ENCODE measurements around the gene B9D2. TPM values are rescaled to one million over a fixed set of nuclear protein-coding genes. Genes with fewer than 3 reads are reported as not detected.

B9D2 gene
- total RNA-seq, 1 experiment from 2014 or later = 4.4 TPM

- no peaks in the 10 kb centered on the region for H3K36me3 ChIP-seq (ENCODE audit: low read depth, low read length)
- peak overlapping the region; percentile 95 for H3K4me2 ChIP-seq (ENCODE audit: low read length)
- peaks cover 36% of the 10 kb centered on the region for H3K79me2 ChIP-seq (ENCODE audit: low read length)
- peak overlapping the region; percentile 96; the same call in 1 of the 2 replicates for H3K4me3 ChIP-seq (ENCODE audit: low read length)
- no peaks in the 10 kb centered on the region for H3F3A ChIP-seq (ENCODE audit: low read length, unreplicated experiment)
- no peak for TF ChIP-seq EZH2 (IDR thresholded peaks at IDR 0.05; ENCODE audit: low read length, unreplicated experiment)
- TF ChIP-seq EZH2phosphoT487 (IDR thresholded peaks at IDR 0.05; ENCODE audit: borderline replicate concordance, low read length) = no peak
- no peak for TF ChIP-seq CTCF (conservative IDR thresholded peaks at IDR 0.05; ENCODE audit: low read depth, low read length)
- DNase-seq = no peak
- no peaks in the 10 kb centered on the region for H3K27me3 ChIP-seq (ENCODE audit: low read length)
- CTCF ChIA-PET = interaction anchor here (0.5 kb wide), 1 partner anchor 74 kb away, joined by 7 read pairs; no protein-coding TSS in a partner anchor
- no peak overlapping the region for H2AFZ ChIP-seq (ENCODE audit: low read length)
- no peak for ATAC-seq
- H3K9ac ChIP-seq (ENCODE audit: low read length) = peak overlapping the region; percentile 97; the same call in 1 of the 2 replicates
- H4K20me1 ChIP-seq (ENCODE audit: low read length) = no peaks in the 10 kb centered on the region
- POLR2A ChIA-PET (ENCODE audit: unreplicated experiment) = no interaction called here
- intact Hi-C loops (cut with micrococcal nuclease) = no loop called here
- no TSS peak for BruUV-seq (replicated peaks)
- H3K4me1 ChIP-seq (ENCODE audit: insufficient read depth, low read length) = peaks cover 10% of the 10 kb centered on the region; the same call in 1 of the 2 replicates
- H3K9me2 ChIP-seq (replicated peaks; ENCODE audit: low read length) = no peaks in the 10 kb centered on the region
- no peaks in the 10 kb centered on the region for H3K9me3 ChIP-seq (ENCODE audit: low read length)
- H3K27ac ChIP-seq (ENCODE audit: low read length) = no peak overlapping the region
Observed at GRCh38 chr19:41399091-41399490, 35.1 kb upstream of the B9D2 start.

GRCh38 chr19:41398598-41398997, 34.6 kb upstream of the B9D2 start:
- no peaks in the 10 kb centered on the region for H3F3A ChIP-seq (ENCODE audit: low read length, unreplicated experiment)
- no peaks in the 10 kb centered on the region for H3K27me3 ChIP-seq (ENCODE audit: low read length)
- peaks cover 10% of the 10 kb centered on the region; the same call in 1 of the 2 replicates for H3K4me1 ChIP-seq (ENCODE audit: insufficient read depth, low read length)
- ATAC-seq = no peak
- TF ChIP-seq EZH2phosphoT487 (IDR thresholded peaks at IDR 0.05; ENCODE audit: borderline replicate concordance, low read length) = no peak
- TF ChIP-seq EZH2 (IDR thresholded peaks at IDR 0.05; ENCODE audit: low read length, unreplicated experiment) = no peak
- TF ChIP-seq CTCF (conservative IDR thresholded peaks at IDR 0.05; ENCODE audit: low read depth, low read length) = no peak
- POLR2A ChIA-PET (ENCODE audit: unreplicated experiment) = no interaction called here
- H3K4me3 ChIP-seq (ENCODE audit: low read length) = peak overlapping the region; percentile 96
- no peaks in the 10 kb centered on the region for H3K36me3 ChIP-seq (ENCODE audit: low read depth, low read length)
- H3K79me2 ChIP-seq (ENCODE audit: low read length) = peaks cover 36% of the 10 kb centered on the region
- no peak overlapping the region for H3K27ac ChIP-seq (ENCODE audit: low read length)
- H2AFZ ChIP-seq (ENCODE audit: low read length) = no peak overlapping the region
- CTCF ChIA-PET = interaction anchor here (0.5 kb wide), 1 partner anchor 73 kb away, joined by 7 read pairs; no protein-coding TSS in a partner anchor
- intact Hi-C loops (cut with micrococcal nuclease) = no loop called here
- H3K9me3 ChIP-seq (ENCODE audit: low read length) = no peaks in the 10 kb centered on the region
- H3K4me2 ChIP-seq (ENCODE audit: low read length) = peak overlapping the region; percentile 95
- no peaks in the 10 kb centered on the region for H4K20me1 ChIP-seq (ENCODE audit: low read length)
- peak overlapping the region; percentile 97 for H3K9ac ChIP-seq (ENCODE audit: low read length)
- no peaks in the 10 kb centered on the region for H3K9me2 ChIP-seq (replicated peaks; ENCODE audit: low read length)
- BruUV-seq (replicated peaks) = no TSS peak
- DNase-seq = no peak

- Histone ChIP-seq H4K20me1 (ENCODE audit: low read length) (no peaks in the 10 kb centered on the region), H2AFZ (ENCODE audit: low read length) (peak overlapping the region; percentile 81), H3K4me1 (ENCODE audit: insufficient read depth, low read length) (peaks cover 10% of the 10 kb centered on the region; the same call in 1 of the 2 replicates), H3F3A (ENCODE audit: low read length, unreplicated experiment) (no peaks in the 10 kb centered on the region), H3K9ac (ENCODE audit: low read length) (peak overlapping the region; percentile 97), H3K4me3 (ENCODE audit: low read length) (peak overlapping the region; percentile 96), H3K27ac (ENCODE audit: low read length) (peak overlapping the region; percentile 75), H3K9me3 (ENCODE audit: low read length) (no peaks in the 10 kb centered on the region), H3K4me2 (ENCODE audit: low read length) (peak overlapping the region; percentile 95), H3K79me2 (ENCODE audit: low read length) (peaks cover 36% of the 10 kb centered on the region), H3K36me3 (ENCODE audit: low read depth, low read length) (no peaks in the 10 kb centered on the region), H3K9me2 (replicated peaks; ENCODE audit: low read length) (no peaks in the 10 kb centered on the region), H3K27me3 (ENCODE audit: low read length) (no peaks in the 10 kb centered on the region)
- DNase-seq = no peak
- CTCF ChIA-PET = no interaction called here
- intact Hi-C loops (cut with micrococcal nuclease) = no loop called here
- TSS peak; percentile 67 for BruUV-seq (replicated peaks)
- ATAC-seq = no peak
- TF ChIP-seq EZH2phosphoT487 (IDR thresholded peaks at IDR 0.05; ENCODE audit: borderline replicate concordance, low read length) (no peak), EZH2 (IDR thresholded peaks at IDR 0.05; ENCODE audit: low read length, unreplicated experiment) (no peak), CTCF (conservative IDR thresholded peaks at IDR 0.05; ENCODE audit: low read depth, low read length) (no peak)
- POLR2A ChIA-PET (ENCODE audit: unreplicated experiment) = no interaction called here
Observed at GRCh38 chr19:41398050-41398418, 34.1 kb upstream of the B9D2 start.

Data from PC-3 (cell line).